ENCODE data around the gene EFCAB14. TPM values are rescaled to one million over a fixed set of nuclear protein-coding genes. Genes with fewer than 3 reads are reported as not detected.

EFCAB14 gene
- total and polyA plus RNA-seq, 2 experiments from 2014 or later: 38.5 to 79.3 TPM

DNA sequence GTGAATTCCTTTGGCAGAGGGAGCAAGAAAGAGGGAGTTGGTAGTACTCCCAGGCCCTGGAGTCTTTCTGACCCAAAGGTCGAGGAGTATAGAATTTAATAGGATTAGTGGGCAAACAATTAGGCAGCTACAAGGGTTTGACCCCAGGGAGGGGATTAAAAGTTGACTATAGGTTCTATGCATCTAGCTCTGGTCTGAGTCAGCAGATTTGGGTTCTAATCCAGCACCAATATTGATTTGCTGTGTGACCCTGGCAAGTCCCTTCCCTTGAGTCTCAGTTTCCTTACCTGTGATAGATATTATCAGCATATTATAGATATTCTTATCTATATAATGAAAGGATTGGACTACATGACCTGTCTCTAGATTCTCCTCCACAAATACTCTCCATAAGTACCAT, 35.1 kb upstream of the EFCAB14 start:
- no peak for DNase-seq (ENCODE audit: low spot score)
- Histone ChIP-seq H3K4me2 (no peak overlapping the region), H2AFZ (no peak overlapping the region), H3K27me3 (no peaks in the 10 kb centered on the region), H4K20me1 (ENCODE audit: insufficient read depth, poor library complexity, severe bottlenecking) (no peaks in the 10 kb centered on the region), H3K4me3 (no peak overlapping the region), H3K9me3 (ENCODE audit: low read depth) (no peaks in the 10 kb centered on the region), H3K4me1 (ENCODE audit: insufficient read depth) (peaks cover 41% of the 10 kb centered on the region), H3K9me2 (replicated peaks; ENCODE audit: insufficient read depth) (no peaks in the 10 kb centered on the region), H3K79me2 (no peaks in the 10 kb centered on the region), H3K27ac (peak overlapping the region; percentile 81), H3K36me3 (replicated peaks; ENCODE audit: insufficient read depth, low read depth) (no peaks in the 10 kb centered on the region)
- WGBS (ENCODE audit: low lambda C conversion rate, missing lambda C conversion rate): 35% methylated on average over 1 of the region's 1 CpG
- TF ChIP-seq, protein P1, sequence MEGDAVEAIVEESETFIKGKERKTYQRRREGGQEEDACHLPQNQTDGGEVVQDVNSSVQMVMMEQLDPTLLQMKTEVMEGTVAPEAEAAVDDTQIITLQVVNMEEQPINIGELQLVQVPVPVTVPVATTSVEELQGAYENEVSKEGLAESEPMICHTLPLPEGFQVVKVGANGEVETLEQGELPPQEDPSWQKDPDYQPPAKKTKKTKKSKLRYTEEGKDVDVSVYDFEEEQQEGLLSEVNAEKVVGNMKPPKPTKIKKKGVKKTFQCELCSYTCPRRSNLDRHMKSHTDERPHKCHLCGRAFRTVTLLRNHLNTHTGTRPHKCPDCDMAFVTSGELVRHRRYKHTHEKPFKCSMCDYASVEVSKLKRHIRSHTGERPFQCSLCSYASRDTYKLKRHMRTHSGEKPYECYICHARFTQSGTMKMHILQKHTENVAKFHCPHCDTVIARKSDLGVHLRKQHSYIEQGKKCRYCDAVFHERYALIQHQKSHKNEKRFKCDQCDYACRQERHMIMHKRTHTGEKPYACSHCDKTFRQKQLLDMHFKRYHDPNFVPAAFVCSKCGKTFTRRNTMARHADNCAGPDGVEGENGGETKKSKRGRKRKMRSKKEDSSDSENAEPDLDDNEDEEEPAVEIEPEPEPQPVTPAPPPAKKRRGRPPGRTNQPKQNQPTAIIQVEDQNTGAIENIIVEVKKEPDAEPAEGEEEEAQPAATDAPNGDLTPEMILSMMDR (IDR thresholded peaks at IDR 0.05; ENCODE audit: poor library complexity): no peak
- TF ChIP-seq EZH2phosphoT487 (IDR thresholded peaks at IDR 0.05; ENCODE audit: low read depth, severe bottlenecking, unreplicated experiment) (no peak), EZH2 (IDR thresholded peaks at IDR 0.05; ENCODE audit: borderline replicate concordance) (no peak)

DNA sequence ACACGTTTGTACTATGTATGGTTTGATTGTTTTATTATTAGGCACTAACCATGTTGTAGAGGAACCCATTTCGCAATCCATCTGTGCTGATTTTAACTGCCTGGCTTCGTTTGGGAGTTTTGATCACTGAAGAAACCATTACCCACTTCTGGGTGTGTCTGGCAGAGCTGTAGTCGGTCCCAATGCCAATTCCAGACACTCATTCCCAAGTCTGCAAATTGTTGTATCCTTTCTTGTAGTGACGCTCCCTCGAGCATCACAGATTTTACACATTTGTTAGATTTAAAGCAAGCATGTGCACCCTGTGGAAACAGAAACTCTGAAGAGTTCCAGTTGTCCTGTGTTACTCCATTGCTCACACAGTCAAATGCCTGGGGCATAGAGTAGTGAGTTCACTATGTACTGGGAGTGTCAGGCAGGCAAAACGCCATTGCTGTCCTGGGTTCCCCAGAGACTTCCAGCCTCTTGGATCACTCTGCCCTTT, 31.0 kb upstream of the EFCAB14 start:
- Histone ChIP-seq H2AFZ (no peak overlapping the region), H3K36me3 (replicated peaks; ENCODE audit: insufficient read depth, low read depth) (no peaks in the 10 kb centered on the region), H3K79me2 (no peaks in the 10 kb centered on the region), H3K27me3 (no peaks in the 10 kb centered on the region), H3K4me2 (no peak overlapping the region), H3K9me2 (replicated peaks; ENCODE audit: insufficient read depth) (no peaks in the 10 kb centered on the region), H4K20me1 (ENCODE audit: insufficient read depth, poor library complexity, severe bottlenecking) (no peaks in the 10 kb centered on the region), H3K9me3 (ENCODE audit: low read depth) (no peaks in the 10 kb centered on the region), H3K4me3 (no peak overlapping the region), H3K4me1 (ENCODE audit: insufficient read depth) (peaks cover 6% of the 10 kb centered on the region), H3K27ac (no peak overlapping the region)
- TF ChIP-seq EZH2 (IDR thresholded peaks at IDR 0.05; ENCODE audit: borderline replicate concordance) (no peak), EZH2phosphoT487 (IDR thresholded peaks at IDR 0.05; ENCODE audit: low read depth, severe bottlenecking, unreplicated experiment) (no peak)
- TF ChIP-seq, protein P1 (IDR thresholded peaks at IDR 0.05; ENCODE audit: poor library complexity): no peak
- 65% methylated on average over 7 of the region's 7 CpGs for WGBS (ENCODE audit: low lambda C conversion rate, missing lambda C conversion rate)
- no peak for DNase-seq (ENCODE audit: low spot score)

GRCh38 chr1:46749404-46749803, 30.5 kb upstream of the EFCAB14 start:
- no peak overlapping the region for H3K4me3 ChIP-seq
- TF ChIP-seq EZH2phosphoT487 (IDR thresholded peaks at IDR 0.05; ENCODE audit: low read depth, severe bottlenecking, unreplicated experiment): no peak
- TF ChIP-seq, protein P1 (IDR thresholded peaks at IDR 0.05; ENCODE audit: poor library complexity): no peak
- TF ChIP-seq EZH2 (IDR thresholded peaks at IDR 0.05; ENCODE audit: borderline replicate concordance): no peak
- H2AFZ ChIP-seq: no peak overlapping the region
- no peaks in the 10 kb centered on the region for H3K9me2 ChIP-seq (replicated peaks; ENCODE audit: insufficient read depth)
- no peaks in the 10 kb centered on the region for H3K27me3 ChIP-seq
- no peak overlapping the region for H3K4me2 ChIP-seq
- no peaks in the 10 kb centered on the region for H3K9me3 ChIP-seq (ENCODE audit: low read depth)
- no peaks in the 10 kb centered on the region for H4K20me1 ChIP-seq (ENCODE audit: insufficient read depth, poor library complexity, severe bottlenecking)
- H3K36me3 ChIP-seq (replicated peaks; ENCODE audit: insufficient read depth, low read depth): no peaks in the 10 kb centered on the region
- DNase-seq (ENCODE audit: low spot score): no peak
- no peaks in the 10 kb centered on the region for H3K79me2 ChIP-seq
- 81% methylated on average over 1 of the region's 1 CpG for WGBS (ENCODE audit: low lambda C conversion rate, missing lambda C conversion rate)
- H3K4me1 ChIP-seq (ENCODE audit: insufficient read depth): peaks cover 3% of the 10 kb centered on the region
- no peak overlapping the region for H3K27ac ChIP-seq
